Stimulated activated CD4-positive, alpha-beta T cell treated with anti-CD3 and anti-CD28 coated beads, Interleukin-12 subunit alpha, Interleukin-12 subunit beta, amount 100 ng/mL, for 24 hours (primary cell): ENCODE data around the gene PLEKHA6.
A peak's percentile ranks its signal among the peaks of the same experiment; 100 is the strongest.

Experiments used
- DNase-seq, 2 experiments: peaks; one replicate each; pipeline ENCODE4 v3.0.0-alpha.2; 2020; ENCODE audit warnings: low read depth in 2 of 2

Gene PLEKHA6

DNA sequence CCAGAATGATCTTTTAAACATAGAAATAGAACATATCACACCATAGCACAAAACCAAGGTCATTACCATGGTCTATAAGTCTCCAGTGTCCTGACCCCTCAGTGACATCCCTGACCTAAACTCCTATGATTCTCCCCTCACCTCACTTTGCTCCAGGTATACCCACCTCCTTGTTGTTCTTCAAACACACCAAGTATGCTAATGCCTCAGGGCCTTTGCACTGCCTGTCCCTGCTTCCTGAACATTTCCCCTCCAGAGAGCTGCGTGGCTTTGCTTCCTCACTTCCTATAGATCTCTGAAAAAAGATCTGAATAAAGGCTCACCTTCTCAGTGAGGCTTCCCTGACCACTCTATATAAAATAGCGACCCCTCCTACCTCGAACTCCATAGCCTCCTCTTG lies 147.0 kb downstream of the PLEKHA6 start:
- DNase-seq = no peak

- DNase-seq = no peak
These were observed 148.7 kb downstream of the PLEKHA6 start for GRCh38 chr1:204211046-204211445.

DNA sequence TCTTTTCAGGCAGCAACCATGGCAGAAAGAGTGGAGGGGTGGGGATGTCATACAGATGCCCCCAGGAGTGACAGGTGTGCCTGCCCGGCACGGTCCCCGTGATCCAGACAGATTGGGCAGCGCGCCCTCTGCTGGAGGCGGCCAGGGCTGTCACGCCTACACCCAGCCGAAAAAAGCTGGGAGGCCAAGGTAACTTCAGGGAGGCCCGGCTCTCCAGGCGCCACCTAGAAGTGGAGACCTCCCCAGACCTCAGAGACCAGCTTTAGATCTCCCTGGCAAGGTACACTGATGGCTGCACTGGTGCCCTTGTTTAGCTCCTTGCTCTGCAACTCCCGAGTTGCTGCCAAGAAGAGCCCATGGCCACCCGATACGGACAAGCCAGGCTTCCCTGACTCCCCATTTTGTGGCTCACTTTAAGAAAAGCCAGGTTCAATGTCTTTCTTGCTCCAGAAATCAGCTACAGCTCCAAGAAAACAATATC lies 152.6 kb downstream of the PLEKHA6 start:
- peak; percentile 42 to 74 for DNase-seq

- no peak for DNase-seq
These were observed 153.6 kb downstream of the PLEKHA6 start for GRCh38 chr1:204206121-204206520.

- no peak for DNase-seq
These were observed 154.2 kb downstream of the PLEKHA6 start for GRCh38 chr1:204205486-204205885.

GRCh38 chr1:204204944-204205343 lies 154.8 kb downstream of the PLEKHA6 start:
- DNase-seq = no peak

GRCh38 chr1:204203206-204203767 lies 156.4 kb downstream of the PLEKHA6 start:
- no peak for DNase-seq

DNA sequence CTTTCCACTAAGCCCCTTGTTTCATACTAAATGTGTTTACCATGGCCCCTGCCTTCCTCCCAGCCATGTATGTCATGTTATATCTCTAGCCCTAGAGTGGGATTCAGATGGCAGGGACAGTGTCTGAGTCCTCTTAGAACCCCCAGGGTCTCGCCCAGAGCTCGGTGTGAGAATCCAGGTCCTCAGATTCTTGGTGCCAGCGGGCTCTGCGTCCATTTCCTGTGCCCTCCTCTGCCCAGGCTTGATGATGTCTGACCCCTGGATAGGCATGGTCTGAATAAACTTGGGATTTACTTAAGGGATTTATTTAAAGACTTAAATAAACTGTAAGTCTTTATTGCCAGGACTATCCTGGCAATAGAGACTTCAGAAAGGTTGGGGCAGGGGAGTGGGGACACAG lies 157.2 kb downstream of the PLEKHA6 start:
- DNase-seq = no peak

- DNase-seq = no peak
These were observed 158.2 kb downstream of the PLEKHA6 start for GRCh38 chr1:204201348-204202040.

- DNase-seq = no peak
These were observed 160.2 kb downstream of the PLEKHA6 start for GRCh38 chr1:204199579-204199978.

DNA sequence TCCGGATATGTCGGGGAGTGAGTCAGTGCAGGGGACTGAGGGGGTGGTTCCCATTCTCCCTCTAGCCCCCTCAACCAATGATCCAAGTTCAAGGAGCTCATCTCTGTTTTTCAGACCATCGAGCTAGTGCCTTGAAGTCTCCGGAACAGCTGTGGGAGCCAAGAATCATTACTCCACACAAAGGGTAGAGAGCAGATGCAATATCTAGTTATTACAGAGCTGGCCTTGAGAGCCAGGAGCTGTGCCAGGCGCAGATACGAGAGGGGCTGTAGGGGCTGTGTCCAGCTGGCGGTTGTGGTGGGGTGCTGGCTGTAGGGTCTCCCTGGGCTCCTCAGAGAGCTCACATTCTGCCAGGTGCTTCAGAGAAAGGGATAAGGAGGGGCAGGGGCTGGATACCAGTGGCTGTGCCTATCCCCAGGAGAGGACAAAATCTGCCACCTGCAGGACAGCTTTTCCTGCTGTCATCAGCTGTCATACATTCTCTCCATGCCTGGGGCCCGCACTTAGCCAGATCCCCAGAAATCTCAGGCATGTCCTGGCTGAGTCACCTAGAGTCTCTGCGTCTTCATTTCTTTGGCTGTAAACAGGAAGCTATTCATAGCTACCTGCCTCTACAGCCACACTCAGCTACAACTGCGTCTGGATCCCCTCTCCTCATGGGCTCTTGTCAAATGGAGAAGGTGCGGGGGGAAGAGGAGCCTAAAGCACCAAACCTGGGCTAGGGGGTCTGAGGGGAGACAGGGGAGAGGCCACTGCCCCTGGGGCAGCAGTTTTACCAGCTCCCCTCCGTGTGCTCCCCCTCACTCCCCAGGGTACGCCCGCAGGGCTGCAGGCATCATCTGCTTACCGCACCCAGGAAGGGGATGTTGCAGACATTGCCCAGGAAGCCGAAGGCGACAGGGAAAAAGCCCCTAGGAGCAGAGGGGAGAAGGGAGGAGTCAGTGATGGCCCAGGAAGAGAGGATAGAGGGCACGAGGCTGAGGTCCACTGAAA lies 161.1 kb downstream of the PLEKHA6 start:
- no peak for DNase-seq

DNA sequence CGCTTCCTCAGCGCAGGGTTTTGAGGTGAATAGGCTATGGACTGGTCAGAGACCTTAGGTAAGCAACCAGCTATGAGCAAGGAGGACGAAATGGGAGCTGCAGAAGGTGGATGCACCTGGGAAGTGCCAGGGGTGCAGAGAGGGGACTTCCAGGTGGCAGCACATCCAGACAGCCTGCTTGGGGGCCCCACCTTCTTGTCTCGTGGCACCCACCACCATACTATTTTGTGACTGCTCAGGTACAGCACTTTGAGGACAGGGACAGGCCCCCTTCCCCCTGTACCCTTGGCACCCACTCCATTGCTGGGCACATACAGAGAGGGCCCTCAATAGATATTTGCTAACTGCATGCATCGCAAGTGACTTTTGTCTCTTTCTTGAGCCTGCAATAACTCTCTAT lies 162.7 kb downstream of the PLEKHA6 start:
- no peak for DNase-seq

- DNase-seq = no peak
These were observed 163.5 kb downstream of the PLEKHA6 start, which contains the start of gene KISS1 for GRCh38 chr1:204196068-204196795. Gene KISS1 (minus strand): TSS chr1:204196491. CDS start chr1:204192876, 3,615 bp downstream.

- no peak for DNase-seq
These were observed 165.0 kb downstream of the PLEKHA6 start for GRCh38 chr1:204194771-204195170.

GRCh38 chr1:204194080-204194479 lies 165.6 kb downstream of the PLEKHA6 start:
- DNase-seq = no peak

GRCh38 chr1:204192589-204193352 lies 167.0 kb downstream of the PLEKHA6 start:
- DNase-seq = no peak

DNA sequence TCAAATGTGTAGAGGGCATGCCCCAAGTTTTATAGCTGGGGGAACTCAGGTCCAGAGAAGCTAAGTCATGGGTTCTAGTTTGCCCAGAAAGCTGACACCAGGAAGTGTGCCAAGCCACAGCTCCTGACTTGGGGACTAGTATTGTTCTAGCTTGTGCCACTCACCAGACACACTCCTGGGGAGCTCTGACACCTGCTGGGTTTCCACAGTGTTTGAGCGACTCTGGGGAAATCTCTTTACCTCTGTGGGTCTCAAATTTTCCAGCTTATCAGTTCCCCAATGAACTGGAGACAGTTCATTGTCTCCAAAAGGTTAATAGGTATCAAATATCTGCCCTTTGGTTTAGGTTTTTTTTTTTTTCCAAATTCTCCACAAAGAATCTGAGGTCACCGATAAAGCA lies 167.7 kb downstream of the PLEKHA6 start:
- DNase-seq = no peak

GRCh38 chr1:204191456-204191855 lies 168.3 kb downstream of the PLEKHA6 start:
- no peak for DNase-seq

DNA sequence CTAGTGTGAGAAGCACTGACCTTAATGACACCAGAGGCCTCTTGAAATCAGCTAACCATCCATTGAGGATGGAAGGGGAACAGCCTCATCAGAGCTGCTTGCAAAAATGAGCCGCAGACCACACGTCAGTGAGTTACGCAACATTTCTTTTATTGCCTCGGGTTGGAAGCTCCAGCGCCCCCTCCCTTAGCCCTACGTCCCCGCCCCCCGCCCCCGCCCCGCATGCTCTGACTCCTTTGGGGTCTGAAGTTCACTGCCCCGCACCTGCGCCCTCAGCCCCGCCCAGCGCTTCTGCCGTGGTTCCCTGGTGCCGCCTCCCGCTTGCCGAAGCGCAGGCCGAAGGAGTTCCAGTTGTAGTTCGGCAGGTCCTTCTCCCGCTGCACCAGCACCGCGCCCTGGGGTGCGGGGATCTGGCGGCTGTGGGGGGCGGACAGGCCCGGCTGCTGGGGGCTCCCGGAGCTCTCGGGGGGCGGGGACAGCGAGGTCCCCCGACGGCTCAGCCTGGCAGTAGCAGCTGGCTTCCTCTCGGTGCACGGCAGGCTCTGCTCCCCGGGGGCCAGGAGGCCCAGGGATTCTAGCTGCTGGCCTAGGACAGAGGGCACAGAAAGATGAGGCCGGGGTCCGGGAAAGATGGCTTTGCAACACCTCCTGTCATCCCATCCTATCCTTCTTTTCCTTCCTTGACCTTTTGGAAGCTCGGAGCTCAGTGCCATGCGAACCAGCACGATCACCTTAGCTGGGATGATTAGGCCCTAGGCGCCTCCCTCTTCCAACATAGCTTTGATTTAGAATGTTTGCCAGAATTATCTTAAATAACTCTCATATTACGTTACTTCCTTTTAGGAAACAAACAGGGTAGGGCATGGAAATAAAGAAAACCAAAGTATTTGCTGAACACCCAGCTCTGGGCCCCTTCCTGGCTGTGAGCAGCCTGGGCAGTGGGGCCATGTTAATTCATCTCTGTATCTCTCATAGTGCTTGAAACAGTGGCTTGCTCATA lies 169.2 kb downstream of the PLEKHA6 start:
- DNase-seq = no peak
